CD14-positive monocyte (primary cell): Measurements from ENCODE around the gene EML6. TPM values are rescaled to one million over a fixed set of nuclear protein-coding genes. Genes with fewer than 3 reads are reported as not detected.

Experiments used
- DNase-seq, 3 donors: peaks; one replicate each; pipeline ENCODE4 v3.0.0-alpha.2; 2011 to 2022
- H2AFZ ChIP-seq: 2 replicates; pipeline ENCODE4 v1.6.0; 2012; ENCODE audit warnings: mild to moderate bottlenecking, low read depth, low read length, inconsistent platforms; ENCODE audit not compliant: insufficient read depth, poor library complexity, severe bottlenecking
- H3K27ac ChIP-seq, 2 donors: 1 replicate in 1 of 2; 2 replicates in 1 of 2; pipeline ENCODE4 v1.5.1; 2012 to 2013; ENCODE audit warnings: low read length in 2 of 2, control low read depth in 1 of 2, inconsistent platforms in 1 of 2, low read depth in 1 of 2, mild to moderate bottlenecking in 1 of 2
- H3K27me3 ChIP-seq, 2 donors: one replicate each; pipeline versions ENCODE4 v1.6.0 to v1.6.1; 2011 to 2013; ENCODE audit warnings: low read length in 2 of 2; ENCODE audit not compliant: control insufficient read depth in 2 of 2, insufficient read depth in 2 of 2
- H3K36me3 ChIP-seq, 2 donors: replicated peaks in 1 of 2; 1 replicate in 1 of 2; 2 replicates in 1 of 2; pipeline versions ENCODE4 v1.5.1 to v1.6.1; 2012 to 2013; ENCODE audit warnings: low read length in 2 of 2, control low read depth in 1 of 2, inconsistent platforms in 1 of 2, mild to moderate bottlenecking in 1 of 2; ENCODE audit not compliant: insufficient read depth in 2 of 2, control insufficient read depth in 1 of 2
- H3K4me1 ChIP-seq, 2 donors: 1 replicate in 1 of 2; 2 replicates in 1 of 2; pipeline versions ENCODE4 v1.5.1 to v1.6.1; 2012 to 2013; ENCODE audit warnings: low read length in 2 of 2, control low read depth in 1 of 2, inconsistent platforms in 1 of 2, mild to moderate bottlenecking in 1 of 2, moderate library complexity in 1 of 2; ENCODE audit not compliant: insufficient read depth in 2 of 2, control insufficient read depth in 1 of 2
- H3K4me2 ChIP-seq: replicated peaks from 2 replicates; pipeline ENCODE3; 2012; ENCODE audit warnings: low read length, moderate library complexity, mild to moderate bottlenecking; ENCODE audit not compliant: poor library complexity, severe bottlenecking; ENCODE audit errors: extremely low read depth
- H3K4me3 ChIP-seq, 3 experiments: fragments of 200-600 bp in 1 of 3; sonication (generic) in 1 of 3; replicated peaks in 1 of 3; 1 replicate in 2 of 3; 2 replicates in 1 of 3; pipeline ENCODE4 v1.5.1; 2011 to 2013; ENCODE audit warnings: low read length in 3 of 3, mild to moderate bottlenecking in 3 of 3, control low read depth in 2 of 3, low read depth in 2 of 3, inconsistent platforms in 1 of 3, moderate library complexity in 1 of 3
- H3K79me2 ChIP-seq: 2 replicates; pipeline ENCODE4 v1.6.0; 2012; ENCODE audit warnings: mild to moderate bottlenecking, control low read depth, inconsistent platforms, low read length, moderate library complexity; ENCODE audit not compliant: insufficient read depth
- H3K9ac ChIP-seq: 2 replicates; pipeline ENCODE4 v1.6.0; 2017; ENCODE audit warnings: low read length, mild to moderate bottlenecking; ENCODE audit not compliant: insufficient read depth, poor library complexity, severe bottlenecking
- H3K9me3 ChIP-seq, 2 donors: replicated peaks in 1 of 2; 1 replicate in 1 of 2; 2 replicates in 1 of 2; pipeline versions ENCODE4 v1.5.1 to v1.6.1; 2012 to 2013; ENCODE audit warnings: low read length in 2 of 2, control low read depth in 1 of 2; ENCODE audit not compliant: control insufficient read depth in 1 of 2, insufficient read depth in 1 of 2
- H4K20me1 ChIP-seq: 2 replicates; pipeline ENCODE4 v1.6.0; 2012; ENCODE audit warnings: mild to moderate bottlenecking, low read length, control low read depth, moderate library complexity; ENCODE audit not compliant: insufficient read depth
- H3K27ac Mint-ChIP-seq, 7 donors: one replicate each; pipeline ENCODE4 v1.8.0; 2020; ENCODE audit warnings: mild to moderate bottlenecking in 7 of 7, mixed read lengths in 7 of 7, moderate library complexity in 6 of 7, inconsistent platforms in 2 of 7
- H3K27me3 Mint-ChIP-seq, 3 donors: one replicate each; pipeline ENCODE4 v1.8.0; 2021 to 2022; ENCODE audit warnings: low read depth in 3 of 3, mild to moderate bottlenecking in 3 of 3, mixed read lengths in 3 of 3, moderate library complexity in 3 of 3, inconsistent platforms in 1 of 3
- H3K36me3 Mint-ChIP-seq, 2 donors: one replicate each; pipeline ENCODE4 v1.8.0; 2020; ENCODE audit warnings: mixed read lengths in 2 of 2, inconsistent platforms in 1 of 2, mild to moderate bottlenecking in 1 of 2
- H3K4me1 Mint-ChIP-seq: one replicate; pipeline ENCODE4 v1.8.0; 2020; ENCODE audit warnings: mild to moderate bottlenecking, mixed read lengths
- H3K4me3 Mint-ChIP-seq, 2 donors: one replicate each; pipeline ENCODE4 v1.8.0; 2020; ENCODE audit warnings: mild to moderate bottlenecking in 2 of 2, mixed read lengths in 2 of 2, moderate library complexity in 1 of 2
- H3K9me3 Mint-ChIP-seq, 7 donors: one replicate each; pipeline ENCODE4 v1.8.0; 2020 to 2022; ENCODE audit warnings: mixed read lengths in 7 of 7, mild to moderate bottlenecking in 6 of 7, moderate library complexity in 6 of 7, inconsistent platforms in 2 of 7
- CTCF ChIP-seq: fragments of 200-600 bp; IDR thresholded peaks from one replicate; pipeline ENCODE4 v1.8.0; 2022; ENCODE audit warnings: antibody characterized with exemption, mild to moderate bottlenecking
- WGBS: methylation state at CpG from one replicate; pipeline ENCODE4 v1.1.5; 2013; ENCODE audit warnings: missing lambda C conversion rate; ENCODE audit not compliant: insufficient coverage; 5-methylcytosine and 5-hydroxymethylcytosine counted together
- intact Hi-C, 2 donors: fragments of 100-400 bp; cut with micrococcal nuclease; formaldehyde crosslinking; loops; one replicate each; pipeline versions ENCODE4 v1.15.0 to v1.15.1; 2023
- polyA plus RNA-seq, 3 donors: library from polyadenylated mRNA; depleted of rRNA in 1 of 3; unstranded in 2 of 3; stranded (reverse) in 1 of 3; fragments of 300-500 nt in 2 of 3; fragments of >200 nt in 1 of 3; fragmentation: Illumina TruSeq in 2 of 3; gene quantifications; 1 replicate in 2 of 3; 2 replicates in 1 of 3; pipeline ENCODE4 v1.2.3, GENCODE V29; 2012 to 2021

Gene EML6
- polyA plus RNA-seq, 3 donors: 0.79 TPM; not detected in 2

GRCh38 chr2:54699665-54700064, 23.8 kb upstream of the EML6 start:
- intact Hi-C loops: no loop called here
- no peaks in the 10 kb centered on the region for H3K9me3 ChIP-seq
- H3K27me3 ChIP-seq: no peaks in the 10 kb centered on the region
- H2AFZ ChIP-seq: no peak overlapping the region
- H3K27ac ChIP-seq: no peak overlapping the region
- TF ChIP-seq CTCF: no peak
- H3K4me3 ChIP-seq: no peak overlapping the region
- no peaks in the 10 kb centered on the region for H3K79me2 ChIP-seq
- whole genome bisulfite sequencing: no CpG with 5 or more reads among the region's 2 CpGs
- H3K4me1 ChIP-seq: no peaks in the 10 kb centered on the region
- H3K27ac Mint-ChIP-seq: no peak overlapping the region
- no peaks in the 10 kb centered on the region for H3K36me3 ChIP-seq
- H3K9ac ChIP-seq: no peak overlapping the region
- no peaks in the 10 kb centered on the region for H3K36me3 Mint-ChIP-seq
- no peak for DNase-seq
- H3K27me3 Mint-ChIP-seq: peaks cover 0 to 5% (median 0%) of the 10 kb centered on the region in 3 donors
- no peak overlapping the region for H3K4me2 ChIP-seq
- no peak overlapping the region for H3K4me3 Mint-ChIP-seq
- H3K9me3 Mint-ChIP-seq: peaks cover 0 to 5% (median 3%) of the 10 kb centered on the region in 7 donors
- no peaks in the 10 kb centered on the region for H4K20me1 ChIP-seq
- no peaks in the 10 kb centered on the region for H3K4me1 Mint-ChIP-seq

GRCh38 chr2:54701029-54701428, 22.4 kb upstream of the EML6 start:
- H3K79me2 ChIP-seq: no peaks in the 10 kb centered on the region
- no peak for TF ChIP-seq CTCF
- Mint-ChIP-seq H3K27me3 (peaks cover 0 to 6% (median 1%) of the 10 kb centered on the region in 3 donors), H3K36me3 (no peaks in the 10 kb centered on the region), H3K4me3 (no peak overlapping the region), H3K27ac (no peak overlapping the region), H3K9me3 (peaks cover 0 to 5% (median 3%) of the 10 kb centered on the region in 7 donors), H3K4me1 (no peaks in the 10 kb centered on the region)
- no peak overlapping the region for H3K4me2 ChIP-seq
- no peak overlapping the region for H2AFZ ChIP-seq
- DNase-seq: no peak
- no CpG with 5 or more reads among the region's 2 CpGs for WGBS
- H3K4me1 ChIP-seq: no peaks in the 10 kb centered on the region
- H3K4me3 ChIP-seq: no peak overlapping the region
- H3K36me3 ChIP-seq: no peaks in the 10 kb centered on the region
- intact Hi-C loops: no loop called here
- H3K9me3 ChIP-seq: no peaks in the 10 kb centered on the region
- H3K27me3 ChIP-seq: no peaks in the 10 kb centered on the region
- no peaks in the 10 kb centered on the region for H4K20me1 ChIP-seq
- H3K9ac ChIP-seq: no peak overlapping the region
- H3K27ac ChIP-seq: no peak overlapping the region
